ENCODE data around the gene MPPE1. TPM values are rescaled to one million over a fixed set of nuclear protein-coding genes. Genes with fewer than 3 reads are reported as not detected.

Gene MPPE1
- total RNA-seq, 1 donor from 2014 or later = 52.9 TPM

- Mint-ChIP-seq H3K9me3 (no peaks in the 10 kb centered on the region), H3K27me3 (no peaks in the 10 kb centered on the region), H3K4me1 (peaks cover 48% of the 10 kb centered on the region), H3K36me3 (ENCODE audit: low read depth) (peaks cover 59% of the 10 kb centered on the region), H3K4me3 (no peak overlapping the region), H3K27ac (peak overlapping the region; percentile 30)
- ChIA-PET POLR2A (interaction anchor here (0.6 to 0.9 kb wide), 2 partner anchors 34 to 91 kb away, joined by 3 read pairs; partner anchors contain the start of gene CHMP1B), CTCF (no interaction called here)
- intact Hi-C loops (cut with micrococcal nuclease) = no loop called here
- DNase-seq (no peak), ATAC-seq (ENCODE audit: low read depth) (no peak)
- TF ChIP-seq, protein P1, sequence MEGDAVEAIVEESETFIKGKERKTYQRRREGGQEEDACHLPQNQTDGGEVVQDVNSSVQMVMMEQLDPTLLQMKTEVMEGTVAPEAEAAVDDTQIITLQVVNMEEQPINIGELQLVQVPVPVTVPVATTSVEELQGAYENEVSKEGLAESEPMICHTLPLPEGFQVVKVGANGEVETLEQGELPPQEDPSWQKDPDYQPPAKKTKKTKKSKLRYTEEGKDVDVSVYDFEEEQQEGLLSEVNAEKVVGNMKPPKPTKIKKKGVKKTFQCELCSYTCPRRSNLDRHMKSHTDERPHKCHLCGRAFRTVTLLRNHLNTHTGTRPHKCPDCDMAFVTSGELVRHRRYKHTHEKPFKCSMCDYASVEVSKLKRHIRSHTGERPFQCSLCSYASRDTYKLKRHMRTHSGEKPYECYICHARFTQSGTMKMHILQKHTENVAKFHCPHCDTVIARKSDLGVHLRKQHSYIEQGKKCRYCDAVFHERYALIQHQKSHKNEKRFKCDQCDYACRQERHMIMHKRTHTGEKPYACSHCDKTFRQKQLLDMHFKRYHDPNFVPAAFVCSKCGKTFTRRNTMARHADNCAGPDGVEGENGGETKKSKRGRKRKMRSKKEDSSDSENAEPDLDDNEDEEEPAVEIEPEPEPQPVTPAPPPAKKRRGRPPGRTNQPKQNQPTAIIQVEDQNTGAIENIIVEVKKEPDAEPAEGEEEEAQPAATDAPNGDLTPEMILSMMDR (IDR thresholded peaks at IDR 0.05) = no peak
Observed at GRCh38 chr18:11885278-11885947, 22.7 kb downstream of the MPPE1 start.

DNA sequence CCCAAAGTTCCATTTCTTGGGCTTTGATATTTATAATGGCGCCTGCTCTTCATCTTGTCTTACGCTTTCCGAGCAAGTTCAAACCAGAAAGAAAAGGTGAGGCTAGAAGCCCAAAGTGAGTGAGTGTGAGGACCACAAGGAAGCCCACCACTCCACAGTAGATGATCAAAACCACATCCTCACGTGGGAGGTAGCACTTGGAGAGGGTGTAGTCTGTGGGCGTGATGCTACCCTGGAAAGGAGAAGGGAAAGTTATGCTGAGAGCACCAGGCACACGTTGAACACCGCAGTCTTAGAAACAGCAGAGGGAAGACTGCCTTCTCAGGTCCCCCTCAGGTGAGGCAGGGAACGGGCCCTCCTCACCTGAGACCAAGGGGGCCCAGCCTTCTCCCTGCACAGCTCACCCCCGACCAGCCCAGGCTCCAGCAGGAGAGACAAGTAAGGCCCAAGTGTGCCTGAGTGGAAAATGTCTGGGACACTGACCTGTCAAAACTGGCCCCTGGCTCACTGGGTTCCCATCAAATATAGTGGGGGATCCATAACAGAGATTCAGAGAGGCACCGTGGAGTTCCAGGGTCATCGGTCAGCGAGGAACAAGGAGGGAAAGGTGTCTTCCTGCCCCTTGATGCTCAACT, 23.6 kb downstream of the MPPE1 start:
- intact Hi-C loops (cut with micrococcal nuclease) = no loop called here
- H3K27me3 Mint-ChIP-seq = no peaks in the 10 kb centered on the region
- POLR2A ChIA-PET = interaction anchor here (0.9 kb wide), 1 partner anchor 33 kb away, joined by 3 read pairs; the partner anchor contains the start of gene CHMP1B
- TF ChIP-seq, protein P1 (IDR thresholded peaks at IDR 0.05) = no peak
- H3K36me3 Mint-ChIP-seq (ENCODE audit: low read depth) = peaks cover 52% of the 10 kb centered on the region
- DNase-seq (no peak), ATAC-seq (ENCODE audit: low read depth) (no peak)
- peak overlapping the region; percentile 74 for H3K27ac Mint-ChIP-seq
- CTCF ChIA-PET = no interaction called here
- H3K4me1 Mint-ChIP-seq = peaks cover 48% of the 10 kb centered on the region
- no peaks in the 10 kb centered on the region for H3K9me3 Mint-ChIP-seq
- no peak overlapping the region for H3K4me3 Mint-ChIP-seq

- Mint-ChIP-seq H3K27me3 (no peaks in the 10 kb centered on the region), H3K36me3 (ENCODE audit: low read depth) (peaks cover 39% of the 10 kb centered on the region), H3K4me1 (peaks cover 48% of the 10 kb centered on the region), H3K27ac (peak overlapping the region; percentile 74), H3K4me3 (peak overlapping the region; percentile 6), H3K9me3 (no peaks in the 10 kb centered on the region)
- TF ChIP-seq, protein P1 (IDR thresholded peaks at IDR 0.05) = no peak
- ChIA-PET POLR2A (interaction anchor here (0.7 to 2.2 kb wide), 5 partner anchors 25 to 494 kb away, joined by 3 to 8 read pairs (median 5); partner anchors contain the start of genes AFG3L2, CHMP1B and MPPE1), CTCF (interaction anchor here (0.7 to 1.0 kb wide), 2 partner anchors 112 to 153 kb away, joined by 3 to 5 read pairs; no protein-coding TSS in a partner anchor)
- intact Hi-C loops (cut with micrococcal nuclease) = loop anchor here (1.0 to 2.0 kb wide), 4 partner anchors 25 to 97 kb away; partner anchors contain the start of genes CHMP1B and MPPE1
- peak; percentile 95 for ATAC-seq (ENCODE audit: low read depth)
- DNase-seq = no peak
Observed at GRCh38 chr18:11883153-11883552, 25.0 kb downstream of the MPPE1 start.

GRCh38 chr18:11882636-11883035, 25.5 kb downstream of the MPPE1 start:
- H3K4me3 Mint-ChIP-seq = no peak overlapping the region
- ChIA-PET POLR2A (interaction anchor here (0.6 to 2.2 kb wide), 7 partner anchors 26 to 168 kb away, joined by 4 to 8 read pairs (median 5); partner anchors contain the start of genes CHMP1B and MPPE1), CTCF (interaction anchor here (0.7 to 1.0 kb wide), 2 partner anchors 113 to 154 kb away, joined by 3 to 5 read pairs; no protein-coding TSS in a partner anchor)
- no peaks in the 10 kb centered on the region for H3K27me3 Mint-ChIP-seq
- peaks cover 34% of the 10 kb centered on the region for H3K36me3 Mint-ChIP-seq (ENCODE audit: low read depth)
- TF ChIP-seq, protein P1 (IDR thresholded peaks at IDR 0.05) = no peak
- intact Hi-C loops (cut with micrococcal nuclease) = loop anchor here (1.0 to 2.0 kb wide), 4 partner anchors 26 to 98 kb away; partner anchors contain the start of genes CHMP1B and MPPE1
- peak overlapping the region; percentile 74 for H3K27ac Mint-ChIP-seq
- ATAC-seq (ENCODE audit: low read depth) (no peak), DNase-seq (no peak)
- no peaks in the 10 kb centered on the region for H3K9me3 Mint-ChIP-seq
- H3K4me1 Mint-ChIP-seq = peaks cover 48% of the 10 kb centered on the region
